Liver (tissue), 9 donors: ENCODE results near the gene HACD4. TPM values are rescaled to one million over a fixed set of nuclear protein-coding genes. Genes with fewer than 3 reads are reported as not detected.

Source experiments
- DNase-seq: peaks from one replicate; pipeline ENCODE4 v3.0.0-alpha.2; 2017; ENCODE audit warnings: low spot score
- H3K27ac ChIP-seq, 2 donors: one replicate each; pipeline ENCODE4 v1.7.0; 2013; ENCODE audit warnings: inconsistent platforms in 2 of 2, low read length in 2 of 2, control low read depth in 1 of 2, low read depth in 1 of 2, mild to moderate bottlenecking in 1 of 2
- H3K27me3 ChIP-seq, 4 donors: one replicate each; pipeline versions ENCODE4 v1.6.1 to v1.7.0; 2013; ENCODE audit warnings: low read length in 3 of 4, inconsistent platforms in 1 of 4, mild to moderate bottlenecking in 1 of 4, moderate library complexity in 1 of 4; ENCODE audit not compliant: control insufficient read depth in 4 of 4, insufficient read depth in 4 of 4
- H3K36me3 ChIP-seq, 4 donors: one replicate each; pipeline versions ENCODE4 v1.6.1 to v1.7.0; 2013; ENCODE audit warnings: low read length in 3 of 4, mild to moderate bottlenecking in 3 of 4, low read depth in 1 of 4, moderate library complexity in 1 of 4; ENCODE audit not compliant: control insufficient read depth in 4 of 4, insufficient read depth in 3 of 4
- H3K4me1 ChIP-seq, 4 donors: one replicate each; pipeline versions ENCODE4 v1.6.1 to v1.7.0; 2013; ENCODE audit warnings: low read length in 3 of 4, mild to moderate bottlenecking in 3 of 4, moderate library complexity in 1 of 4; ENCODE audit not compliant: control insufficient read depth in 4 of 4, insufficient read depth in 4 of 4
- H3K4me3 ChIP-seq, 3 donors: one replicate each; pipeline versions ENCODE4 v1.6.1 to v1.7.0; 2013; ENCODE audit warnings: low read length in 3 of 3, control low read depth in 1 of 3, low read depth in 1 of 3, mild to moderate bottlenecking in 1 of 3
- H3K9ac ChIP-seq, 2 donors: one replicate each; pipeline ENCODE4 v1.7.0; 2013; ENCODE audit warnings: low read length in 2 of 2, mild to moderate bottlenecking in 2 of 2, moderate library complexity in 2 of 2, control low read depth in 1 of 2, low read depth in 1 of 2
- H3K9me3 ChIP-seq, 4 donors: one replicate each; pipeline versions ENCODE4 v1.6.1 to v1.7.0; 2013; ENCODE audit warnings: low read length in 3 of 4; ENCODE audit not compliant: control insufficient read depth in 4 of 4
- EGR1 ChIP-seq, 2 donors: IDR thresholded peaks; 2 replicates each; pipeline ENCODE4 v1.6.1; 2016 to 2018; ENCODE audit warnings: antibody characterized with exemption in 2 of 2, low read depth in 2 of 2
- FOXA1 ChIP-seq: IDR thresholded peaks from 2 replicates; pipeline ENCODE4 v1.6.1; 2016; ENCODE audit warnings: antibody characterized with exemption
- FOXA2 ChIP-seq: IDR thresholded peaks from 2 replicates; pipeline ENCODE4 v1.6.1; 2016; ENCODE audit warnings: antibody characterized with exemption
- GABPA ChIP-seq, 2 donors: IDR thresholded peaks in 1 of 2; conservative IDR thresholded peaks in 1 of 2; 2 replicates each; pipeline ENCODE4 v1.6.1; 2016; ENCODE audit warnings: antibody characterized with exemption in 2 of 2, mild to moderate bottlenecking in 1 of 2, moderate library complexity in 1 of 2
- HNF4A ChIP-seq, 2 donors: conservative IDR thresholded peaks; 2 replicates each; pipeline ENCODE4 v1.6.1; 2016; ENCODE audit warnings: antibody characterized with exemption in 2 of 2, mild to moderate bottlenecking in 2 of 2
- HNF4G ChIP-seq: IDR thresholded peaks from 2 replicates; pipeline ENCODE4 v1.6.1; 2016; ENCODE audit warnings: antibody characterized with exemption
- JUND ChIP-seq, 2 donors: IDR thresholded peaks; 2 replicates each; pipeline ENCODE4 v1.6.1; 2016; ENCODE audit warnings: antibody characterized with exemption in 2 of 2
- NR2F2 ChIP-seq: IDR thresholded peaks from 2 replicates; pipeline ENCODE4 v1.6.1; 2016; ENCODE audit warnings: antibody characterized with exemption
- RAD21 ChIP-seq, 2 donors: IDR thresholded peaks; 2 replicates each; pipeline ENCODE4 v1.6.1; 2016; ENCODE audit warnings: antibody characterized with exemption in 2 of 2, mild to moderate bottlenecking in 2 of 2
- RXRA ChIP-seq, 2 donors: IDR thresholded peaks; 2 replicates each; pipeline ENCODE4 v1.6.1; 2017 to 2018; ENCODE audit warnings: antibody characterized with exemption in 2 of 2, mild to moderate bottlenecking in 1 of 2
- SP1 ChIP-seq: IDR thresholded peaks from 2 replicates; pipeline ENCODE4 v1.6.1; 2018; ENCODE audit warnings: antibody characterized with exemption, mild to moderate bottlenecking
- TAF1 ChIP-seq: conservative IDR thresholded peaks from 2 replicates; pipeline ENCODE4 v1.6.1; 2016; ENCODE audit warnings: antibody characterized with exemption, mild to moderate bottlenecking
- YY1 ChIP-seq: IDR thresholded peaks from 2 replicates; pipeline ENCODE4 v1.6.1; 2016; ENCODE audit warnings: antibody characterized with exemption, mild to moderate bottlenecking
- WGBS: extraction: QIAGEN DNeasy Blood & Tissue Kit; methylation state at CpG from one replicate; pipeline ENCODE4 v1.1.7; 2013; 5-methylcytosine and 5-hydroxymethylcytosine counted together
- polyA plus RNA-seq, 2 donors: library from polyadenylated mRNA; stranded (reverse) in 1 of 2; unstranded in 1 of 2; fragments of 200-250 nt in 1 of 2; fragments of >200 nt in 1 of 2; fragmentation: Nextera tagmentation in 1 of 2; extraction: Ambion mirVana in 1 of 2; gene quantifications; one replicate each; pipeline versions ENCODE4 v1.2.1 to v1.2.3, GENCODE V29; 2013 to 2015
- total RNA-seq, 2 donors: library from RNA; depleted of rRNA; stranded (reverse); fragments of >200 nt; gene quantifications; one replicate each; pipeline ENCODE4 v1.2.3, GENCODE V29; 2014
- TF ChIP-seq, protein P1 (sequence below): IDR thresholded peaks from 2 replicates; pipeline ENCODE4 v1.6.1; 2016; ENCODE audit warnings: antibody characterized with exemption
- TF ChIP-seq, protein P2 (sequence below): IDR thresholded peaks from 2 replicates; pipeline ENCODE4 v1.6.1; 2016; ENCODE audit warnings: antibody characterized with exemption
- TF ChIP-seq, protein P3 (sequence below): fragments of 150-350 bp; IDR thresholded peaks from 2 replicates; pipeline ENCODE4 v1.5.1; 2017; ENCODE audit warnings: improper control_type of control experiment, low read depth, low read length; ENCODE audit not compliant: missing input control
- TF ChIP-seq, protein P4 (sequence below): IDR thresholded peaks from 2 replicates; pipeline ENCODE4 v1.6.1; 2016; ENCODE audit warnings: antibody characterized with exemption, mild to moderate bottlenecking
- donor health status: healthy.
- donor health status: healthy.
- donor health status: healthy.
- donor health status: healthy.
- donor health status: healthy.

Gene HACD4
- total and polyA plus RNA-seq, 4 donors = 0.25 to 2.2 (median 0.49) TPM

DNA sequence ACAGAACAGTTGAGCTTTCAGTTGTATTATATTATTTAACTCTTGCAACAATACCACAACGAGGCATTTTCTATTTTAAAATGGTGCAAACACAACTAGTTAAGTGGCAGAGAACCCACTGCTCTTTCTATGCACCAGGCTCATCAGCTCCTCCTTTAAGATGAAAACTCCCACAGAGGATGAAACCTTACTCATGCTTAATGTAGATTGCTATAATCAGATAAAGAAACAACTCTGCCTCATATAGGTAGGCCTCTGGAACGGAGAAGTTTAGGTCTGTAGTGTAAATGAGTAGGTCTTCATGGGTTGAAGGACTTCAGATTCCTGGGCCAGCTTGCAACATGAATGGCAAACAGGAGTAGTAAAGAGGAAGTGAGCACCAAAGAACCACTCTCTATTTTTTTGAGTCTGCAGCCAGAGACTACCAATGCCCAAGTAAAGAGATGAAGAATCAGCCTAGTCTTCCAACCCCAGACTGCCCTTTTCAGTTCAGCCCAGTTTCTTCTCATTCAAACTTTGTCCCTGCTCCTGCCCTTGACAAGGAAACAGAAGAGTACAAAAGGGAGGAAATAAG, 33.9 kb downstream of the HACD4 start:
- no peak overlapping the region for H3K9ac ChIP-seq
- no peaks in the 10 kb centered on the region for H3K27me3 ChIP-seq
- DNase-seq = no peak
- WGBS = 89% methylated on average over 2 of the region's 2 CpGs
- no peaks in the 10 kb centered on the region for H3K4me1 ChIP-seq
- no peaks in the 10 kb centered on the region for H3K9me3 ChIP-seq
- no peak overlapping the region for H3K27ac ChIP-seq
- TF ChIP-seq, protein P1, sequence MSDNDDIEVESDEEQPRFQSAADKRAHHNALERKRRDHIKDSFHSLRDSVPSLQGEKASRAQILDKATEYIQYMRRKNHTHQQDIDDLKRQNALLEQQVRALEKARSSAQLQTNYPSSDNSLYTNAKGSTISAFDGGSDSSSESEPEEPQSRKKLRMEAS = no peak
- TF ChIP-seq JUND (IDR thresholded peaks at IDR 0.05) (no peak), NR2F2 (no peak), HNF4G (no peak), FOXA2 (no peak), YY1 (no peak), EGR1 (IDR thresholded peaks at IDR 0.05; ENCODE audit: low read depth in 2 of 2) (no peak), GABPA (IDR thresholded peaks at IDR 0.05 in 1 of 2, conservative IDR thresholded peaks at IDR 0.05 in 1 of 2) (no peak), SP1 (no peak), RAD21 (IDR thresholded peaks at IDR 0.05) (no peak), TAF1 (no peak), FOXA1 (no peak), RXRA (IDR thresholded peaks at IDR 0.05) (no peak), HNF4A (conservative IDR thresholded peaks at IDR 0.05) (no peak)
- TF ChIP-seq, protein P2, sequence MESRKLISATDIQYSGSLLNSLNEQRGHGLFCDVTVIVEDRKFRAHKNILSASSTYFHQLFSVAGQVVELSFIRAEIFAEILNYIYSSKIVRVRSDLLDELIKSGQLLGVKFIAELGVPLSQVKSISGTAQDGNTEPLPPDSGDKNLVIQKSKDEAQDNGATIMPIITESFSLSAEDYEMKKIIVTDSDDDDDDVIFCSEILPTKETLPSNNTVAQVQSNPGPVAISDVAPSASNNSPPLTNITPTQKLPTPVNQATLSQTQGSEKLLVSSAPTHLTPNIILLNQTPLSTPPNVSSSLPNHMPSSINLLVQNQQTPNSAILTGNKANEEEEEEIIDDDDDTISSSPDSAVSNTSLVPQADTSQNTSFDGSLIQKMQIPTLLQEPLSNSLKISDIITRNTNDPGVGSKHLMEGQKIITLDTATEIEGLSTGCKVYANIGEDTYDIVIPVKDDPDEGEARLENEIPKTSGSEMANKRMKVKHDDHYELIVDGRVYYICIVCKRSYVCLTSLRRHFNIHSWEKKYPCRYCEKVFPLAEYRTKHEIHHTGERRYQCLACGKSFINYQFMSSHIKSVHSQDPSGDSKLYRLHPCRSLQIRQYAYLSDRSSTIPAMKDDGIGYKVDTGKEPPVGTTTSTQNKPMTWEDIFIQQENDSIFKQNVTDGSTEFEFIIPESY = no peak
- TF ChIP-seq, protein P3, sequence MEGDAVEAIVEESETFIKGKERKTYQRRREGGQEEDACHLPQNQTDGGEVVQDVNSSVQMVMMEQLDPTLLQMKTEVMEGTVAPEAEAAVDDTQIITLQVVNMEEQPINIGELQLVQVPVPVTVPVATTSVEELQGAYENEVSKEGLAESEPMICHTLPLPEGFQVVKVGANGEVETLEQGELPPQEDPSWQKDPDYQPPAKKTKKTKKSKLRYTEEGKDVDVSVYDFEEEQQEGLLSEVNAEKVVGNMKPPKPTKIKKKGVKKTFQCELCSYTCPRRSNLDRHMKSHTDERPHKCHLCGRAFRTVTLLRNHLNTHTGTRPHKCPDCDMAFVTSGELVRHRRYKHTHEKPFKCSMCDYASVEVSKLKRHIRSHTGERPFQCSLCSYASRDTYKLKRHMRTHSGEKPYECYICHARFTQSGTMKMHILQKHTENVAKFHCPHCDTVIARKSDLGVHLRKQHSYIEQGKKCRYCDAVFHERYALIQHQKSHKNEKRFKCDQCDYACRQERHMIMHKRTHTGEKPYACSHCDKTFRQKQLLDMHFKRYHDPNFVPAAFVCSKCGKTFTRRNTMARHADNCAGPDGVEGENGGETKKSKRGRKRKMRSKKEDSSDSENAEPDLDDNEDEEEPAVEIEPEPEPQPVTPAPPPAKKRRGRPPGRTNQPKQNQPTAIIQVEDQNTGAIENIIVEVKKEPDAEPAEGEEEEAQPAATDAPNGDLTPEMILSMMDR = no peak
- TF ChIP-seq, protein P4, sequence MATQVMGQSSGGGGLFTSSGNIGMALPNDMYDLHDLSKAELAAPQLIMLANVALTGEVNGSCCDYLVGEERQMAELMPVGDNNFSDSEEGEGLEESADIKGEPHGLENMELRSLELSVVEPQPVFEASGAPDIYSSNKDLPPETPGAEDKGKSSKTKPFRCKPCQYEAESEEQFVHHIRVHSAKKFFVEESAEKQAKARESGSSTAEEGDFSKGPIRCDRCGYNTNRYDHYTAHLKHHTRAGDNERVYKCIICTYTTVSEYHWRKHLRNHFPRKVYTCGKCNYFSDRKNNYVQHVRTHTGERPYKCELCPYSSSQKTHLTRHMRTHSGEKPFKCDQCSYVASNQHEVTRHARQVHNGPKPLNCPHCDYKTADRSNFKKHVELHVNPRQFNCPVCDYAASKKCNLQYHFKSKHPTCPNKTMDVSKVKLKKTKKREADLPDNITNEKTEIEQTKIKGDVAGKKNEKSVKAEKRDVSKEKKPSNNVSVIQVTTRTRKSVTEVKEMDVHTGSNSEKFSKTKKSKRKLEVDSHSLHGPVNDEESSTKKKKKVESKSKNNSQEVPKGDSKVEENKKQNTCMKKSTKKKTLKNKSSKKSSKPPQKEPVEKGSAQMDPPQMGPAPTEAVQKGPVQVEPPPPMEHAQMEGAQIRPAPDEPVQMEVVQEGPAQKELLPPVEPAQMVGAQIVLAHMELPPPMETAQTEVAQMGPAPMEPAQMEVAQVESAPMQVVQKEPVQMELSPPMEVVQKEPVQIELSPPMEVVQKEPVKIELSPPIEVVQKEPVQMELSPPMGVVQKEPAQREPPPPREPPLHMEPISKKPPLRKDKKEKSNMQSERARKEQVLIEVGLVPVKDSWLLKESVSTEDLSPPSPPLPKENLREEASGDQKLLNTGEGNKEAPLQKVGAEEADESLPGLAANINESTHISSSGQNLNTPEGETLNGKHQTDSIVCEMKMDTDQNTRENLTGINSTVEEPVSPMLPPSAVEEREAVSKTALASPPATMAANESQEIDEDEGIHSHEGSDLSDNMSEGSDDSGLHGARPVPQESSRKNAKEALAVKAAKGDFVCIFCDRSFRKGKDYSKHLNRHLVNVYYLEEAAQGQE = no peak
- no peak overlapping the region for H3K4me3 ChIP-seq
- peaks cover 0 to 3% (median under 1%) of the 10 kb centered on the region in 4 donors for H3K36me3 ChIP-seq

DNA sequence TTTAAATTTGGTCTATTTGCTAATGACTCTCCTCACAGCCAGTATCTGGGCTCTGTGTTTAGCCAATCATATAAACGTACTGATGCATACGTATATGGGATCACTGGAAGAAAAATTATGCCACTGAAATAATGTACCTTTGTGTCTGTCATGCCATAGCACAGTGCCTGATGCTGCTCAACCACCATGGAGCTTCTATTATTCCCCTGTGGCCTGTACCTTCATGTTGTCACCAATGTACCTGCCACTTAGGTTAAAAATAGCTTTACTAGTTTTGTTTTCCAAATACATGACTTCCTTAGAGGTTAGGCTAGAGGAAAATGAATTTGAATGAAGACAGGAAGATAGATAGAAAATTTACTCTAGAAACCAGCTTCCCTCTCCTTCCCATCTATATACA, 34.6 kb downstream of the HACD4 start:
- Histone ChIP-seq H3K36me3 (peaks cover 0 to 3% (median under 1%) of the 10 kb centered on the region in 4 donors), H3K4me1 (no peaks in the 10 kb centered on the region), H3K9ac (no peak overlapping the region), H3K4me3 (no peak overlapping the region), H3K27ac (no peak overlapping the region), H3K9me3 (no peaks in the 10 kb centered on the region), H3K27me3 (no peaks in the 10 kb centered on the region)
- TF ChIP-seq HNF4G = no peak
- TF ChIP-seq, protein P1 = no peak
- no peak for TF ChIP-seq FOXA2
- no peak for TF ChIP-seq FOXA1
- TF ChIP-seq JUND (IDR thresholded peaks at IDR 0.05) = no peak
- TF ChIP-seq RAD21 (IDR thresholded peaks at IDR 0.05) = no peak
- TF ChIP-seq, protein P4 = no peak
- 95% methylated on average over 2 of the region's 2 CpGs for WGBS
- no peak for DNase-seq
